HEK293T (cell line): ENCODE measurements around the gene NMUR2.

Experiments
- ELF4 ChIP-seq: fragments of 450-650 bp; IDR thresholded peaks from 2 replicates; pipeline ENCODE4 v1.6.1; 2017; ENCODE audit warnings: antibody characterized with exemption
- FOXA1 ChIP-seq: fragments of 450-650 bp; IDR thresholded peaks from 2 replicates; pipeline ENCODE4 v1.6.1; 2016; ENCODE audit warnings: mild to moderate bottlenecking
- NFRKB ChIP-seq: fragments of 450-650 bp; IDR thresholded peaks from 2 replicates; pipeline ENCODE4 v1.6.1; 2016; ENCODE audit warnings: mild to moderate bottlenecking, moderate library complexity
- SP1 ChIP-seq: fragments of 450-650 bp; IDR thresholded peaks from 2 replicates; pipeline ENCODE4 v1.6.1; 2017

- TF ChIP-seq FOXA1, result no peak
- TF ChIP-seq SP1, result no peak
- no peak for TF ChIP-seq ELF4
- no peak for TF ChIP-seq NFRKB
Measured at GRCh38 chr5:152355061-152355460, 50.0 kb downstream of the NMUR2 start.
